NCI-H345 treated with DMSO at 0.1 percent for 48 hours (cell line): ENCODE results near the gene SLC16A3.

Experiments used
- DNase-seq: peaks from one replicate; lab custom pipeline; 2025; ENCODE audit not compliant: unreplicated experiment; lab: John Stamatoyannopoulos, UW

SLC16A3 gene

GRCh38 chr17:82281076-82281475 lies 52.2 kb downstream of the SLC16A3 start:
- DNase-seq: no peak

- no peak for DNase-seq
Observed at GRCh38 chr17:82281502-82282238, 52.8 kb downstream of the SLC16A3 start.

- DNase-seq: no peak
Observed at GRCh38 chr17:82282239-82283207, 53.7 kb downstream of the SLC16A3 start.

- DNase-seq: peak; percentile 76
Observed at GRCh38 chr17:82283208-82283749, 54.4 kb downstream of the SLC16A3 start.

- no peak for DNase-seq
Observed at GRCh38 chr17:82285141-82285540, 56.3 kb downstream of the SLC16A3 start.

- DNase-seq: no peak
Observed at GRCh38 chr17:82287013-82287867, 58.4 kb downstream of the SLC16A3 start.

GRCh38 chr17:82287868-82288801 lies 59.3 kb downstream of the SLC16A3 start:
- no peak for DNase-seq
